PC-3 (cell line): ENCODE data around the gene KRTAP10-9. TPM values are rescaled to one million over a fixed set of nuclear protein-coding genes. Genes with fewer than 3 reads are reported as not detected.
"Not testable (repeated sequence)": the region's sequence is repeated elsewhere in the genome, so short reads cannot be mapped to it uniquely, and the experiment has no call there.

Source experiments
- ATAC-seq: fragments of 200-7000 bp; cut with Tn5 transposase; 2 replicates; pipeline ENCODE4 v1.9.1; 2020; ENCODE audit warnings: mild to moderate bottlenecking, moderate library complexity
- BruUV-seq: library from RNA; stranded (reverse); fragments of 400-500 nt; replicated peaks from 2 replicates; lab custom pipeline; 2021; lab: Mats Ljungman, UMichigan
- CTCF ChIA-PET: fragments of 300-600 bp; sonication (Branson Sonifier 250); formaldehyde crosslinking; loops from one replicate; lab custom pipeline; 2022; ENCODE audit warnings: antibody characterized with exemption; lab: Charles Lee
- POLR2A ChIA-PET: fragments of 300-600 bp; sonication (Branson Sonifier 250); formaldehyde crosslinking; loops from one replicate; lab custom pipeline; 2022; ENCODE audit warnings: antibody characterized with exemption; ENCODE audit not compliant: unreplicated experiment; lab: Charles Lee
- DNase-seq: peaks from one replicate; pipeline ENCODE4 v3.0.0-alpha.2; 2015
- H2AFZ ChIP-seq: fragments of 300-600 bp; sonication (generic); 2 replicates; pipeline ENCODE4 v1.6.0; 2016; ENCODE audit warnings: antibody characterized with exemption, low read length
- H3F3A ChIP-seq: fragments of 300-600 bp; sonication (generic); one replicate; pipeline ENCODE4 v1.6.0; 2017; ENCODE audit warnings: antibody characterized with exemption, low read length, control low read depth, mild to moderate bottlenecking; ENCODE audit not compliant: unreplicated experiment
- H3K27ac ChIP-seq: fragments of 300-600 bp; sonication (generic); 2 replicates; pipeline ENCODE4 v1.5.1; 2016; ENCODE audit warnings: mild to moderate bottlenecking, low read length
- H3K27me3 ChIP-seq: fragments of 300-600 bp; sonication (generic); 2 replicates; pipeline ENCODE4 v1.6.1; 2016; ENCODE audit warnings: low read length, mixed read lengths
- H3K36me3 ChIP-seq: fragments of 300-600 bp; sonication (generic); 2 replicates; pipeline ENCODE4 v1.6.1; 2016; ENCODE audit warnings: low read depth, mixed run types, low read length, mixed read lengths
- H3K4me1 ChIP-seq: fragments of 300-600 bp; sonication (generic); 2 replicates; pipeline ENCODE4 v1.5.1; 2016; ENCODE audit warnings: low read length; ENCODE audit not compliant: insufficient read depth
- H3K4me2 ChIP-seq: fragments of 300-600 bp; sonication (generic); 2 replicates; pipeline ENCODE4 v1.6.0; 2016; ENCODE audit warnings: low read length
- H3K4me3 ChIP-seq: fragments of 300-600 bp; sonication (generic); 2 replicates; pipeline ENCODE4 v1.5.1; 2016; ENCODE audit warnings: mild to moderate bottlenecking, low read length, mixed read lengths
- H3K79me2 ChIP-seq: fragments of 300-600 bp; sonication (generic); 2 replicates; pipeline ENCODE4 v1.6.1; 2017; ENCODE audit warnings: low read length, mixed read lengths
- H3K9ac ChIP-seq: fragments of 300-600 bp; sonication (generic); 2 replicates; pipeline ENCODE4 v1.6.0; 2016; ENCODE audit warnings: mild to moderate bottlenecking, low read length
- H3K9me2 ChIP-seq: fragments of 300-600 bp; sonication (generic); replicated peaks from 2 replicates; pipeline ENCODE4 v1.6.1; 2016; ENCODE audit warnings: mixed run types, low read length, mixed read lengths
- H3K9me3 ChIP-seq: fragments of 300-600 bp; sonication (generic); 2 replicates; pipeline ENCODE4 v1.6.1; 2016; ENCODE audit warnings: low read length, mixed read lengths
- H4K20me1 ChIP-seq: fragments of 300-600 bp; sonication (generic); 2 replicates; pipeline ENCODE4 v1.6.1; 2016; ENCODE audit warnings: low read length, mixed read lengths
- CTCF ChIP-seq: fragments of 300-600 bp; sonication (generic); conservative IDR thresholded peaks from 2 replicates; pipeline ENCODE4 v1.5.1; 2017; ENCODE audit warnings: antibody characterized with exemption, low read depth, mild to moderate bottlenecking, low read length
- EZH2 ChIP-seq: fragments of 300-600 bp; sonication (generic); IDR thresholded peaks from one replicate; pipeline ENCODE4 v1.6.1; 2017; ENCODE audit warnings: antibody characterized with exemption, mild to moderate bottlenecking, low read length; ENCODE audit not compliant: unreplicated experiment
- EZH2phosphoT487 ChIP-seq: fragments of 300-600 bp; sonication (generic); IDR thresholded peaks from 2 replicates; pipeline ENCODE4 v1.6.1; 2018; ENCODE audit warnings: mild to moderate bottlenecking, antibody characterized with exemption, low read length, borderline replicate concordance
- intact Hi-C: fragments of 100-400 bp; cut with micrococcal nuclease; formaldehyde crosslinking; loops from 2 replicates; pipeline ENCODE4 v1.9.0; 2023
- total RNA-seq: library from RNA; depleted of rRNA; stranded (reverse); fragments of >200 nt; gene quantifications from 2 replicates; pipeline ENCODE4 v1.2.3, GENCODE V29; 2014

KRTAP10-9 gene
- total RNA-seq, 1 experiment from 2014 or later, result not detected

DNA sequence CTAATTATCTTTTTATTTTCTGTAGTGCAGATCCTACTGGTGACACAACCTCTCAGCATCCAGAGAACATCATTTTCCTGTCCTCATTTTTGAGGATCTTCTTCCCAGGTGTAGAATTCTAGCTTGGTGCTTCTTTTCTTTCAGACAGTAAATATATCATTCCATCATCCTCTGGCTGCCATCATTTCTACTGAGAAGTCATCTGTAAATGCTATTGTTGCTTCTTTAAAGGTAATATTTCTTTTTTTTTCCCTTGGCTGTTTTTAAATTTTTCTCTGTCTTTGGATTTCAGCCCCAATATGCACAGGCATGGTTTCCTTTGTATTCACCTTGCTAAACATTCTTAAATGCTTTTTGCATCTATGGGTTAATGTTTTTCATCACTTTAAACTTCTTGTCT is 3.3 kb upstream of the KRTAP10-9 start:
- no peak for DNase-seq
- Histone ChIP-seq H3K27ac (no peak overlapping the region), H2AFZ (no peak overlapping the region), H3K4me3 (no peak overlapping the region), H3K36me3 (no peaks in the 10 kb centered on the region), H3K27me3 (no peaks in the 10 kb centered on the region), H3F3A (no peaks in the 10 kb centered on the region), H3K9ac (no peak overlapping the region), H3K9me2 (no peaks in the 10 kb centered on the region), H3K79me2 (no peaks in the 10 kb centered on the region), H3K9me3 (peaks cover 13% of the 10 kb centered on the region), H4K20me1 (no peaks in the 10 kb centered on the region), H3K4me2 (no peak overlapping the region), H3K4me1 (no peaks in the 10 kb centered on the region)
- intact Hi-C loops, result no loop called here
- no TSS peak for BruUV-seq
- TF ChIP-seq EZH2phosphoT487, result no peak
- no peak for TF ChIP-seq CTCF
- no peak for TF ChIP-seq EZH2
- CTCF ChIA-PET, result no interaction called here
- ATAC-seq, result no peak
- POLR2A ChIA-PET, result no interaction called here

DNA sequence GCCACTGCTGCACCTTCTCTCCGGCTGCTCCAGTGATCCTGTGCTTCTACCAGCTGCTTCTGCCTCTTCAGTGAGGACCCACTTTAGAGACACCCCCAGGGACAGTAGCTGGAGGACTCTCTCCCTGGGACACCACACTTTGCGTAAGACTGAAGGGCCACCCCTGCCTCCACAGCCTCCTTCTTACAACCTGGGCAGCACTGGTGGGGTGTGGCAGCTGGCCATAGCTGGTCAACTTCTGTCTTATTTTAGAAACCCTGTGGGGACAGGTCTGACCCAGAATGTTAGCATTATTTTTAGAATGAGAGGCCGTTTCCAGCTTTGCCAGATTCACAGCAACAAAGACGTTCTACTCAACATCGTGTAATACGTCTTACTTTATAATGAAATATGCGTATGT is 1.1 kb upstream of the KRTAP10-9 start:
- H3K4me2 ChIP-seq, result no peak overlapping the region
- no peaks in the 10 kb centered on the region for H3K9me2 ChIP-seq
- no peaks in the 10 kb centered on the region for H4K20me1 ChIP-seq
- BruUV-seq, result no TSS peak
- TF ChIP-seq CTCF, result no peak
- no peak for TF ChIP-seq EZH2
- TF ChIP-seq EZH2phosphoT487, result no peak
- ChIA-PET CTCF (no interaction called here), POLR2A (no interaction called here)
- intact Hi-C loops, result no loop called here
- H3K4me1 ChIP-seq, result no peaks in the 10 kb centered on the region
- no peaks in the 10 kb centered on the region for H3F3A ChIP-seq
- no peak overlapping the region for H3K9ac ChIP-seq
- H3K36me3 ChIP-seq, result no peaks in the 10 kb centered on the region
- DNase-seq, result no peak
- ATAC-seq, result no peak
- peaks cover 12% of the 10 kb centered on the region for H3K9me3 ChIP-seq
- H2AFZ ChIP-seq, result no peak overlapping the region
- H3K4me3 ChIP-seq, result no peak overlapping the region
- H3K79me2 ChIP-seq, result no peaks in the 10 kb centered on the region
- no peaks in the 10 kb centered on the region for H3K27me3 ChIP-seq
- no peak overlapping the region for H3K27ac ChIP-seq

DNA sequence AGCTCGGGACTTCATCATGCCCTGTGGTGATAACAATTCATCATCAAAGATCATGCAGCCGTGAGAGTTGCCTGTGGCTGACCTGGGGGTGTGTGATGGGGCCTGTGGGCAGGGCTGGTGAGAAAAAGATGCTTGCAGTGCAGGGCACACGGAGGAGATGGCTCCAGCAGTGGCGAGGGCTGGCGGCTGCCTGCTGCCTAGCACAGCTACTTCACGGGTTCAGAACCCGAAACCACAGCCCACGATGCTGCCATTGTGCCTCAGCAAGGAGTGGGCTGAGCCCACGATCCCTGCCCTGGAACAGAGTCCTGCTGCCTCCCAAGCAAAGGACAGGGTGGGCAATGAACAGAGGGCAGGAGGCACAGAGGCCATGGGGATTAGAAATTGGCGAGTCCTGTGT is 631 bp upstream of the KRTAP10-9 start:
- no peak for TF ChIP-seq CTCF
- no peak for TF ChIP-seq EZH2
- TF ChIP-seq EZH2phosphoT487, result no peak
- Histone ChIP-seq H3F3A (no peaks in the 10 kb centered on the region), H3K9me2 (no peaks in the 10 kb centered on the region), H2AFZ (no peak overlapping the region), H3K9me3 (peaks cover 10% of the 10 kb centered on the region), H3K36me3 (no peaks in the 10 kb centered on the region), H3K4me3 (no peak overlapping the region), H4K20me1 (no peaks in the 10 kb centered on the region), H3K79me2 (no peaks in the 10 kb centered on the region), H3K27ac (no peak overlapping the region), H3K4me1 (no peaks in the 10 kb centered on the region), H3K4me2 (no peak overlapping the region), H3K9ac (no peak overlapping the region), H3K27me3 (no peaks in the 10 kb centered on the region)
- intact Hi-C loops, result no loop called here
- ATAC-seq (no peak), DNase-seq (no peak)
- ChIA-PET POLR2A (no interaction called here), CTCF (no interaction called here)
- no TSS peak for BruUV-seq

GRCh38 chr21:44627181-44627822 is 409 bp downstream of the KRTAP10-9 start:
- H4K20me1 ChIP-seq, ATAC-seq, H3K4me1 ChIP-seq, H3K36me3 ChIP-seq, BruUV-seq, DNase-seq, H3K4me2 ChIP-seq, H3K27ac ChIP-seq, intact Hi-C loops, H3K9ac ChIP-seq, H3K79me2 ChIP-seq, H3F3A ChIP-seq, POLR2A ChIA-PET, H3K9me2 ChIP-seq, H3K4me3 ChIP-seq, H3K27me3 ChIP-seq, CTCF ChIA-PET, H2AFZ ChIP-seq: not testable (repeated sequence)
- peaks cover 10% of the 10 kb centered on the region for H3K9me3 ChIP-seq
